ENCODE measurements around the gene SLC49A4.
A peak's percentile ranks its signal among the peaks of the same experiment; 100 is the strongest.

SLC49A4 gene

GRCh38 chr3:122858373-122858772 is 63.5 kb downstream of the SLC49A4 start:
- DNase-seq (ENCODE audit: low spot score) = peak; percentile 47

DNA sequence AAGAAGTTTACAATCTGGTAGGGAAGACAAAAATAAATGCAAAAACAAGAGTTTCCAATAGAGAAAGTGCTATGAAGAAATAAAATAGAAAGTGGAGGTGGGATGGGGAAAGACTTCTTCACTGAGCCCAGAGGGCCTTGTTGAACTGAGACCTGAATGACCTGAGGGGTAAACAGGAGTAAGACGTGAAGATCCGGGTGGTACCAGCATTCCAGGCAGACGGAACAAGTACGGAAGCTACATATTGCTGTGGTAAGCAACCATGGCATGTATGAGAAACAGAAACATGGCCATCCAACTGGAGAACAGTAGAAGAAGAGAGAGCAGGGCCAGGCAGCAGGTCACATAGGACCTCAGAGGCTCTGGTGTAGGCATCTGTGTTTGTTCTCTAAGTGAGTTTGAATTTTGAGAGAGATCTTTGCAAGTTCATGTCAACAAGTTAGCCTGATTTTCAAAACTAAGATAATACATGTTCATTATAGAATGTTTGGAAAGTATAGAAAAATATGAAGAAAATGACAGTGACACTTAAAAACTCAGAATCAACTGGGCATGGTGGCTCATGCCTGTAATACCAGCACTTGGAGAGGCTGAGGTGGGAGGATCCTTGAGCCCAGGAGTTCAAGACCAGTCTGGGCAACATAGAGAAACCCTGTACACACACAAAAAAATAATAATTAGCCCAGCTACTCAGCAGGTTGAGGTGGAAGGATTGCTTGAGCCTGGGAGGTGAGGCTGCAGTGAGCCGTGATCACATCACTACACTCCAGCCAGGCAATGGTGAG is 64.3 kb downstream of the SLC49A4 start:
- DNase-seq (ENCODE audit: low spot score) = no peak

DNA sequence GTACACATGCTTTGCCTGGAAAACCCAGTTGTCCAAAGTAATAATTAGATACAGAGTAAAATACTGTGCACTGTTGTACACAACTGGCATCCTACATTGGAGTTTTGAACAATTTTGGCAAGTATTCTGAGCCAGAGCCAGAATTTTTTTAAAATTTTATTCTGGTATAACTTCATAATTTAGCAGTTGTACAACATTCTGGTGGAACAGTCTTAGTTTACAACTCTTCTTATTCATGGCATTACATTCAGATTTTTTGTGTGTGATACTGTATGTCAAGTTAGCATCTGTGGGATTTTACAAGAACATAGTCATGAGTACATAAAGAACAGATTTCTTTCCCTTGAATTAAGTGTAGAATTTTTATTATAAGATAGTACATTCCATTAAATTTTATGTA is 67.5 kb downstream of the SLC49A4 start:
- DNase-seq (ENCODE audit: low spot score) = no peak

GRCh38 chr3:122864498-122864897 is 69.6 kb downstream of the SLC49A4 start:
- no peak for DNase-seq (ENCODE audit: low spot score)

DNA sequence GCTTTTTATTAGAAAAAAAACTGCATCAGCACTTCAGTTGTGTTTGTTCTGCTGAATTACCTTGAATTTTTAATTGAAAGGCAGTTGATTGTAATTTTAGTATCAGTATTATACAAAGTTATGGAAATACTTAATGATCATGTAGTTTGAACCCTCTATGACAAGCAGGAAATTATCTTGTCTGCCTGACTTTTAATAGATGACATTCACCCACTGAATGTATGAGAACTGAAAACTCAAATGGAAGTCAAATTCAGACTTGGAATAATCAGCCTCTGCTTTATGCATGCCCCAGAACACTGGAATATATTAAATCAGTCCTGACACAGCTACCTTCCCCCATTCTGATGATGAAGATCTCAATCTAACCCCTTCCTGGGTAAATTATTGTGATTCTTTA is 73.5 kb downstream of the SLC49A4 start:
- DNase-seq (ENCODE audit: low spot score) = no peak

DNA sequence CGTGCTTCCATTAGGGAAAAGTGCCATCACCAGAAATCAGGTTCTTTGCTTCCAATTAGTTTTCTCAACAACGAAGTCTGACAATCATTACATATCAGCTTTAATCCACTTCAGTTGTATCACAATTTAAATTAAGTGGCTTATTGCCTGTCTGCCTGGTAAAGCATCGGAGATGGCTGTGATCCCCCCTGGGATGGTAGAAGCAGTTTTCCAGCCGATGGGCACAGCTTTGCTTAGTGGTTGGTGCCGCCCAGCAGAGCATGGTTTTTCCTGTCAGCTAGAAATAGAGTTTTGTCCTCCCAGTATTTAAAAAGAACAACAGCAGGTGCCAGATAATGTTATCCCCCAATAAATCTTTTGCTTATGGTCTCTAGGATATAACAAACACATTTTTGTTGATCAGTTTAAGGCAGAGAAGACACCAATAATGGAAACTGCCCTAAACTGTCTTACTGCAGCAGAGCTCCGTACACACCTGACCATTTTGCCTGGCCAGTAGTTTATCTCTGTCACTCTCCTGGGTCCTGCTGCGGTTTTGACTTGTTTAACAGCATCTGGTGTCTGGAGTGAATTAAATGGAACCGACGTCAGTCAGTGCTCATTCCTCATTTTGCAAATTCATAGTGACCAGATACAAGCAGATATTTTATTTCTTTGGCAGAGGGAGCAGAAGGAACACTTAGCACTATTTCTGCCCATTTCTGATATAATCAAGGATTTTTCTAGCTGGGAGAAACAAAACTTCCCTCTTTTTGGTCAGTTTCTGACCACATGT is 79.1 kb downstream of the SLC49A4 start:
- DNase-seq (ENCODE audit: low spot score) = no peak

DNA sequence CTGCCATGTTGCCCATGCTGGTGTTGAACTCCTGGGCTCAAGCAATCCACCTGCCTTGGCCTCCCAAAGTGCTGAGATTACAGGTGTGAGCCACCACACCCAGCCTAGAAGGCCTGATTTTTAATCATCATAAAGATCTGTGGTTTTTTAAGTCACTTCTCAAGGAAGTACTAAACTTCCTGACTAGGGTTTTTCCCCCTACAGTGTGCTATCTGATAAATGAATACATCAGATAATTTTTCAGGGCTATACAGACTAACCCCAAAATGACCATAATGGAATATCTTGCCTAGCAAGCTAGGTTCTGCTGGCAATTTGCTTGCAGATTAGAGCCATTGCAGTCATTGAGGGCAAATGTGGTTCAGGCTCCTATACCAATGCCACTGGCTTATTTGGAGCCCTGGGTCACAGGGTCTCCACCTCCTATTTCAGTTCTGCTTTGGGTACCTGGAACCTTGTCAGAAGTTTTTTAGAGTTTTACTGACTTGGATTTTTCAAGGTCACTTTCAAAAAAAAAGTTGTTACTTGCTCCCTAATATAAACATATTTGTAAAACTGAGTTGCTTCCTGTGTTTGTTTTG is 80.8 kb downstream of the SLC49A4 start:
- no peak for DNase-seq (ENCODE audit: low spot score)

- DNase-seq (ENCODE audit: low spot score) = no peak
Observed at GRCh38 chr3:122880173-122880572, 85.3 kb downstream of the SLC49A4 start.

GRCh38 chr3:122880624-122881023 is 85.8 kb downstream of the SLC49A4 start:
- DNase-seq (ENCODE audit: low spot score) = no peak

DNA sequence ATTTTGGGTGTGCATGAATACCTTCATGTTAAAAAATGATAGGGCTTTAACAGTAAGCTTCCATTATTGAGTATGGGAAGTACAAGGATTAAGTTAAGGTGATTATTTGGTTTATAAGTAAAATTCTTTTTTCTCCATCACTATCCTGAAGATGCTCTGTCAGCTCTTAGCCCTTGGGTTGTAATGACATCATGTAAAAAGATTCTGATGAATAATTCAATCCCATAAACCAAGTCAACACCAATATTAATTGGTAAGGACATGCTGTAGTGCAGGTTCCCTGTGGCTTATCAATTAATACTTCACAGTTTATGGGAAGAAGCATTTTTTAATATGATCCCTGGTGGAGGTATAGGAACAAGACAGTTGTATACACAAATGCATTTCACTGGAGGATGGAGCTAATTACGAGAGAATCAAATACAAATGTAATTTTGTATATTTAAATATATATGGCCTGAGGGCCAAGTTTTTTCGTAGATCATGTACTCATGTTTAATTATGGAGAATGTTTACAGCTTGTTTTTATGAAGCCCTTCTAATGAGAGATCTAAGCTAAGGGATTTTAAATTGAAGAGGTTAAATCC is 87.6 kb downstream of the SLC49A4 start:
- no peak for DNase-seq (ENCODE audit: low spot score)

GRCh38 chr3:122886251-122886650 is 91.4 kb downstream of the SLC49A4 start:
- no peak for DNase-seq (ENCODE audit: low spot score)

DNA sequence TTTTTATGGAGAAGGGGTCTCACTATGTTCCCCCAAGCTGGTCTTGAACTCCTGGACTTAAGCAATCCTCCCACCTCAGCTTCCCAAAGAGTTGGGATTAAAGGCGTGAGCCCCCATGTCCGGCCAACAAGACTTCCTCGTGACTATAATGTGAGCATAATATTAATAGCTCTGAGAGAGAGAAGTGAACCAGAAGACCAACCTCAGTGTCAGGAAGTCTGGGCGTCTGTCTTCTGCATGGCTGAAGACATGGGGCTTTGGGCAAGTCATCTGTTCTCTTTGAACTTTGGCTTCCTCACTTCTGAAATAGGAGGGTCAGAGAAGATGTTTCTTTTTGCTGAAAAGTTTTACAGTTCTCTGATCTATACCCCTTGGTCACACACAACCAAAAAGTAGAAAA is 92.1 kb downstream of the SLC49A4 start:
- DNase-seq (ENCODE audit: low spot score) = no peak

DNA sequence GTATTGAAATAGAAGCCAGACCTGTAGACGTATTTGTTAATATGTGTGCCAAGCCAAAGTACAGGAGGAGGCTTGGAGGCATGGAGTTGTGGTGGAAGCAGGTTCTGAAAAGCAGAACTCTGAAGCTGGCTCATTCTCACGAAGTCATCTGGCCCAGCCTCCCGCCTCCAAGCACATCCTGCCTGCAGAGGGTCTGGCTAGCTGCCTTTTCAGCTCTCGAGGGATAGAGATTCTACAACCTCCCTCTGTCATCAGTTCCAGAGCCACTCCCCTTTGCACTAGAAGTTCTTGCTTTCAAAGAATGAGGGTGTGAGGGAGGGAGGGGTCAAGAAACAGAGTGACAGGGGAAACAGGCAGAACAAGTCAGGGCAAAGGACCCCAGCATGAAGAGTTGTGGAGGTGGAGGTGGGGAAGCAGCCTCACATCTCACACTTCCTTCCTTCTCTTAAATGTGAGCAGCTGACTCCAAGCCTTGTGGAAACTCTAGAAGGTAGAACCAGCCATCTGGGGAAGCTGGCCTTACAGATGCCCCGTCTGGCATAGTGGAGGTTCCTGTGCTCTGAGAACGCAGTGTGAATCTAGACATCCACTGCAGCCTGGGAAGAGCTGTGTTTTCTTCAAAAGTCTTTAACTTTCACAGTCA is 95.3 kb downstream of the SLC49A4 start:
- peak; percentile 74 for DNase-seq (ENCODE audit: low spot score)

- DNase-seq (ENCODE audit: low spot score) = no peak
Observed at GRCh38 chr3:122890720-122891220, 95.9 kb downstream of the SLC49A4 start.

GRCh38 chr3:122892118-122892960 is 97.5 kb downstream of the SLC49A4 start:
- no peak for DNase-seq (ENCODE audit: low spot score)

DNA sequence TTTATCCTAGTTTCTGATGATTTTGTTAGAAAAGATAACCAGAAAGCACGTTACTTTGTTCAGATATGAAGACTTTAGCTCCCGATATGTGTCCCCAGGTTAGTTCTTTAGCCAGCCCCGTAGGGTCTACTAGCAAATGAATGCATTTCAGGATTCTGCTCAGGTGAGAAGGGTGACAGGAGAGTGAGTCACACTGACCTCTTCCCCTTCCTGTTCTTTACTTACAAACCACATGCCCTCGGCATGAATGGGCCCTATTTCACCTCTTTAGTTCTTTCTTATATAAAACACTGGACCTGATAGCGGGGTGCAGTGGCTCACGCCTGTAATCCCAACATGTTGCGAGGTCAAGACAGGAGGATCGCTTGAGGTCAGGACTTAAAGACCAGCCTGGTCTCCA is 98.4 kb downstream of the SLC49A4 start:
- DNase-seq (ENCODE audit: low spot score) = no peak

DNA sequence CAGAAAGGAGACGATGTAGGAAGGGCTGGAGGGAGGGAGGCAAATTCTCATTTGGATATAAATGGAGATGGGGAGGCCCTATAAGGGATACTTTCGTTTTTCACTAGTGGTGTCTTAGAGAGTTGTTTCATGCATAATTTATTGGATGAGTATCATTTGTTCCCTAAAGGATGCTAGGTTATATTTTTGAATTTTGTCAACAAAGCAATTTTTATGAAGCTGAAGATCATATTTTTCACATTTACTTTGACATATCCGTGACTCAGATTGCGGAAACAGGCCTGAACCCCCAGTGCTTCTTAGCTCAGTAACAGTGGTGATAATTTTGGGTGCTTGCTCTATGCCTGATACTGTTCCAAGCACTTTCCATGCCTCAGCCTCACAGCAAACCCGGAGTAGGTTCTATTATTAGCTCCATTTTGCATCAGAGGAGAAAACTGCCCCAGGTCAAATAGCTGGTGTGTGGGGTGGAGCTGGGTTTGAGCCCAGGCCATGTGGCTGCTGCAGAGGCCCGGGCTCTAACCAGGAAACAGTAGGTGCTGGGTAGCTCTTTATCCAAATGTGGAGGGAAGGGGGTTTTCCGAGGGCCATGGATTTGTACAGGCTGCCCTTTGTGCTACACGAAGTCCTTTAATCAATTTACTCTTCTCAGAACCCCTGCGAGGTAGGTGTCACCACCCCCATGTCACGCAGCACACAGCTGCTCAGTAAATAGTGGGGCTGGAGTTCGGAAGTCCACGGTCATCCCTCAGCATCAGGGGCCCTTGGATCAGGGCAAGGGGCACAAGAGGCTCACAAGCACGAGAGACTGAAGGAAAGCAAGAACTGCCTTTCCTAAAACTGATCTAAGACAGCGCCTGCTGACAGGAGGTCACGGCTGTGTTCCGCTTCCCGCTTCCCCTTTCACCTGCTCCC is 99.1 kb downstream of the SLC49A4 start:
- peak; percentile 72 for DNase-seq (ENCODE audit: low spot score)

GRCh38 chr3:122898298-122898697 is 103.4 kb downstream of the SLC49A4 start:
- no peak for DNase-seq (ENCODE audit: low spot score)

- no peak for DNase-seq (ENCODE audit: low spot score)
Observed at GRCh38 chr3:122902326-122902725, 107.5 kb downstream of the SLC49A4 start.

- DNase-seq (ENCODE audit: low spot score) = no peak
Observed at GRCh38 chr3:122903171-122903570, 108.3 kb downstream of the SLC49A4 start.
